Measurements from ENCODE around the gene YWHAE. TPM values are rescaled to one million over a fixed set of nuclear protein-coding genes. Genes with fewer than 3 reads are reported as not detected.

YWHAE gene
- total and polyA plus RNA-seq, 10 of the 15 experiments (the other 5 are each of a cell fraction or from before 2014, with no cell fraction given) = 189 to 651 (median 469) TPM

- in situ Hi-C loops (cut with MboI) = no loop called here
- no peak for ATAC-seq
Measured at GRCh38 chr17:1371893-1372590, 28.0 kb downstream of the YWHAE start.

More at GRCh38 chr17:1371893-1372590, 28.0 kb downstream of the YWHAE start:
- no TSS peak for BruUV-seq (replicated peaks)
- TF ChIP-seq SKIL (IDR thresholded peaks at IDR 0.05; ENCODE audit: low read depth, poor library complexity, severe bottlenecking) (no peak), PML (IDR thresholded peaks at IDR 0.05; ENCODE audit: low read length) (no peak), PRDM15 (CRISPR knock-in tag; IDR thresholded peaks at IDR 0.05) (no peak), ZNF24 (IDR thresholded peaks at IDR 0.05) (no peak), HCFC1 (IDR thresholded peaks at IDR 0.05; ENCODE audit: low read length) (no peak), FOS (IDR thresholded peaks at IDR 0.05; ENCODE audit: borderline replicate concordance, extremely low read depth, insufficient read length) (no peak), EP300 (IDR thresholded peaks at IDR 0.05; ENCODE audit: borderline replicate concordance in 1 of 2, control insufficient read depth in 1 of 2, low read depth in 2 of 2, low read length in 2 of 2) (no peak), SMC3 (IDR thresholded peaks at IDR 0.05; ENCODE audit: borderline replicate concordance, low read length) (no peak), SUZ12 (IDR thresholded peaks at IDR 0.05; ENCODE audit: unreplicated experiment) (no peak), SIN3A (IDR thresholded peaks at IDR 0.05; ENCODE audit: low read depth, low read length) (no peak), GABPA (IDR thresholded peaks at IDR 0.05; ENCODE audit: low read depth) (no peak), EED (IDR thresholded peaks at IDR 0.05; ENCODE audit: low read depth) (no peak)
- Histone ChIP-seq H4K20me1 (ENCODE audit: control insufficient read depth, insufficient read depth) (peaks cover 44% of the 10 kb centered on the region), H2AFZ (ENCODE audit: control insufficient read depth, low read depth, low read length) (no peak overlapping the region), H3K4me2 (ENCODE audit: control insufficient read depth, insufficient read depth) (no peak overlapping the region), H3K4me3 (no peak overlapping the region), H3K27ac (ENCODE audit: control insufficient read depth, insufficient read depth) (no peak overlapping the region), H3K36me3 (ENCODE audit: control insufficient read depth in 2 of 2, insufficient read depth in 2 of 2, low read length in 1 of 2) (peaks cover 9 to 21% of the 10 kb centered on the region in 2 experiments), H3K79me2 (ENCODE audit: control insufficient read depth, insufficient read depth, low read length) (peaks cover 95% of the 10 kb centered on the region), H3K4me1 (ENCODE audit: control insufficient read depth, insufficient read depth, low read length) (peaks cover 43% of the 10 kb centered on the region), H3K9ac (ENCODE audit: control insufficient read depth, insufficient read depth, low read length) (no peak overlapping the region), H3K27me3 (replicated peaks in 1 of 2; ENCODE audit: control insufficient read depth in 2 of 2, insufficient read depth in 2 of 2, low read length in 1 of 2) (no peaks in the 10 kb centered on the region), H3K9me3 (replicated peaks; ENCODE audit: control insufficient read depth, insufficient read depth, low read length) (no peaks in the 10 kb centered on the region)
- DNase-seq (ENCODE audit: low read depth, low spot score) (no peak), FAIRE-seq (no peak)
- WGBS (ENCODE audit: insufficient coverage, insufficient replicate concordance, low lambda C conversion rate, missing lambda C conversion rate) = 93% methylated on average over 15 of the region's 17 CpGs
- SMC1A ChIA-PET (ENCODE audit: uncharacterized antibody, unreplicated experiment) = interaction anchor here (1.3 to 2.5 kb wide), 4 partner anchors 8 to 143 kb away, joined by 3 to 10 read pairs (median 7); no protein-coding TSS in a partner anchor
- CTCF ChIA-PET = interaction anchor here (1.0 to 1.6 kb wide), 8 partner anchors 10 to 144 kb away, joined by 3 to 9 read pairs (median 4); partner anchors contain the start of gene INPP5K
- POLR2A ChIA-PET = interaction anchor here (0.7 to 1.8 kb wide), 2 partner anchors 8 to 11 kb away, joined by 5 to 9 read pairs; no protein-coding TSS in a partner anchor
- RAD21 ChIA-PET (ENCODE audit: unreplicated experiment) = interaction anchor here (1.6 kb wide), 1 partner anchor 10 kb away, joined by 4 read pairs; no protein-coding TSS in a partner anchor
- intact Hi-C loops (cut with micrococcal nuclease; ENCODE audit: unreplicated experiment) = no loop called here

All from GM12878 (cell line).